ENCODE data around the gene NLN. TPM values are rescaled to one million over a fixed set of nuclear protein-coding genes. Genes with fewer than 3 reads are reported as not detected.

The NLN gene
- total RNA-seq, 1 donor from 2014 or later, result 94.3 TPM

GRCh38 chr5:65797481-65797880 lies 75.5 kb downstream of the NLN start:
- Histone ChIP-seq H3K9me3 (ENCODE audit: low read depth) (no peaks in the 10 kb centered on the region), H2AFZ (replicated peaks) (no peak overlapping the region), H3K4me3 (no peak overlapping the region), H3K9ac (no peak overlapping the region), H4K20me1 (ENCODE audit: low read depth) (no peaks in the 10 kb centered on the region), H3F3A (ENCODE audit: low read depth) (no peaks in the 10 kb centered on the region), H3K27me3 (no peaks in the 10 kb centered on the region), H3K4me1 (peaks cover 4% of the 10 kb centered on the region), H3K36me3 (no peaks in the 10 kb centered on the region), H3K79me2 (ENCODE audit: low read depth) (no peaks in the 10 kb centered on the region), H3K4me2 (no peak overlapping the region), H3K27ac (no peak overlapping the region)
- H3K27ac Mint-ChIP-seq, result no peak overlapping the region
- H3K36me3 Mint-ChIP-seq, result peaks cover 18% of the 10 kb centered on the region
- H3K27me3 Mint-ChIP-seq (ENCODE audit: insufficient read depth, low read depth), result no peaks in the 10 kb centered on the region
- H3K4me3 Mint-ChIP-seq, result no peak overlapping the region
- no peak for DNase-seq (ENCODE audit: low spot score)
- TF ChIP-seq, protein P1, sequence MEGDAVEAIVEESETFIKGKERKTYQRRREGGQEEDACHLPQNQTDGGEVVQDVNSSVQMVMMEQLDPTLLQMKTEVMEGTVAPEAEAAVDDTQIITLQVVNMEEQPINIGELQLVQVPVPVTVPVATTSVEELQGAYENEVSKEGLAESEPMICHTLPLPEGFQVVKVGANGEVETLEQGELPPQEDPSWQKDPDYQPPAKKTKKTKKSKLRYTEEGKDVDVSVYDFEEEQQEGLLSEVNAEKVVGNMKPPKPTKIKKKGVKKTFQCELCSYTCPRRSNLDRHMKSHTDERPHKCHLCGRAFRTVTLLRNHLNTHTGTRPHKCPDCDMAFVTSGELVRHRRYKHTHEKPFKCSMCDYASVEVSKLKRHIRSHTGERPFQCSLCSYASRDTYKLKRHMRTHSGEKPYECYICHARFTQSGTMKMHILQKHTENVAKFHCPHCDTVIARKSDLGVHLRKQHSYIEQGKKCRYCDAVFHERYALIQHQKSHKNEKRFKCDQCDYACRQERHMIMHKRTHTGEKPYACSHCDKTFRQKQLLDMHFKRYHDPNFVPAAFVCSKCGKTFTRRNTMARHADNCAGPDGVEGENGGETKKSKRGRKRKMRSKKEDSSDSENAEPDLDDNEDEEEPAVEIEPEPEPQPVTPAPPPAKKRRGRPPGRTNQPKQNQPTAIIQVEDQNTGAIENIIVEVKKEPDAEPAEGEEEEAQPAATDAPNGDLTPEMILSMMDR (IDR thresholded peaks at IDR 0.05), result no peak
- TF ChIP-seq EZH2 (IDR thresholded peaks at IDR 0.05) (no peak), EZH2phosphoT487 (IDR thresholded peaks at IDR 0.05) (no peak)
- peaks cover 4% of the 10 kb centered on the region for H3K9me3 Mint-ChIP-seq
- H3K4me1 Mint-ChIP-seq, result peaks cover 4% of the 10 kb centered on the region

- Histone ChIP-seq H3K9me3 (ENCODE audit: low read depth) (no peaks in the 10 kb centered on the region), H3K9ac (no peak overlapping the region), H3K79me2 (ENCODE audit: low read depth) (no peaks in the 10 kb centered on the region), H3K27me3 (no peaks in the 10 kb centered on the region), H3K4me1 (peaks cover 4% of the 10 kb centered on the region), H3K4me2 (no peak overlapping the region), H3K4me3 (no peak overlapping the region), H2AFZ (replicated peaks) (no peak overlapping the region), H3K27ac (no peak overlapping the region), H4K20me1 (ENCODE audit: low read depth) (no peaks in the 10 kb centered on the region), H3F3A (ENCODE audit: low read depth) (no peaks in the 10 kb centered on the region), H3K36me3 (no peaks in the 10 kb centered on the region)
- Mint-ChIP-seq H3K36me3 (peaks cover 24% of the 10 kb centered on the region), H3K27ac (no peak overlapping the region), H3K27me3 (ENCODE audit: insufficient read depth, low read depth) (no peaks in the 10 kb centered on the region), H3K4me1 (peaks cover 4% of the 10 kb centered on the region), H3K4me3 (no peak overlapping the region), H3K9me3 (peaks cover 9% of the 10 kb centered on the region)
- no peak for DNase-seq (ENCODE audit: low spot score)
- TF ChIP-seq EZH2 (IDR thresholded peaks at IDR 0.05) (no peak), EZH2phosphoT487 (IDR thresholded peaks at IDR 0.05) (no peak)
- TF ChIP-seq, protein P1 (IDR thresholded peaks at IDR 0.05), result no peak
Observed at GRCh38 chr5:65799857-65800256, 77.9 kb downstream of the NLN start.

- no peak for DNase-seq (ENCODE audit: low spot score)
- Histone ChIP-seq H3K9ac (no peak overlapping the region), H3K4me3 (no peak overlapping the region), H4K20me1 (ENCODE audit: low read depth) (no peaks in the 10 kb centered on the region), H3K79me2 (ENCODE audit: low read depth) (no peaks in the 10 kb centered on the region), H3F3A (ENCODE audit: low read depth) (no peaks in the 10 kb centered on the region), H2AFZ (replicated peaks) (no peak overlapping the region), H3K4me2 (no peak overlapping the region), H3K36me3 (no peaks in the 10 kb centered on the region), H3K27me3 (no peaks in the 10 kb centered on the region), H3K27ac (no peak overlapping the region), H3K9me3 (ENCODE audit: low read depth) (no peaks in the 10 kb centered on the region), H3K4me1 (peaks cover 4% of the 10 kb centered on the region)
- peaks cover 2% of the 10 kb centered on the region for H3K27me3 Mint-ChIP-seq (ENCODE audit: insufficient read depth, low read depth)
- H3K4me1 Mint-ChIP-seq, result peaks cover 4% of the 10 kb centered on the region
- TF ChIP-seq EZH2 (IDR thresholded peaks at IDR 0.05) (no peak), EZH2phosphoT487 (IDR thresholded peaks at IDR 0.05) (no peak)
- TF ChIP-seq, protein P1 (IDR thresholded peaks at IDR 0.05), result no peak
- H3K9me3 Mint-ChIP-seq, result peaks cover 9% of the 10 kb centered on the region
- H3K36me3 Mint-ChIP-seq, result peaks cover 34% of the 10 kb centered on the region
- no peak overlapping the region for H3K27ac Mint-ChIP-seq
- H3K4me3 Mint-ChIP-seq, result no peak overlapping the region
Observed at GRCh38 chr5:65800775-65801174, 78.8 kb downstream of the NLN start.

Measured in neural progenitor cell (in vitro differentiated cells).